Esophagus squamous epithelium (tissue), 4 donors: ENCODE data around the gene KLHDC7B.

ENCODE experiments used
- POLR2A ChIP-seq, 4 donors: fragments of 450-650 bp; IDR thresholded peaks; one replicate each; pipeline ENCODE4 v1.6.1; 2017; ENCODE audit warnings: antibody characterized with exemption in 4 of 4, mild to moderate bottlenecking in 4 of 4, moderate library complexity in 3 of 4
- TF ChIP-seq, protein P1 (sequence below), 6 experiments: fragments of 450-650 bp in 4 of 6; fragments of 200-600 bp in 2 of 6; sonication (generic) in 2 of 6; IDR thresholded peaks; one replicate each; pipeline ENCODE4 v1.5.1; 2016 to 2019; ENCODE audit warnings: antibody characterized with exemption in 6 of 6, mild to moderate bottlenecking in 4 of 6, moderate library complexity in 4 of 6

GRCh38 chr22:50526108-50526833 lies 19.4 kb upstream of the KLHDC7B start:
- TF ChIP-seq, protein P1, sequence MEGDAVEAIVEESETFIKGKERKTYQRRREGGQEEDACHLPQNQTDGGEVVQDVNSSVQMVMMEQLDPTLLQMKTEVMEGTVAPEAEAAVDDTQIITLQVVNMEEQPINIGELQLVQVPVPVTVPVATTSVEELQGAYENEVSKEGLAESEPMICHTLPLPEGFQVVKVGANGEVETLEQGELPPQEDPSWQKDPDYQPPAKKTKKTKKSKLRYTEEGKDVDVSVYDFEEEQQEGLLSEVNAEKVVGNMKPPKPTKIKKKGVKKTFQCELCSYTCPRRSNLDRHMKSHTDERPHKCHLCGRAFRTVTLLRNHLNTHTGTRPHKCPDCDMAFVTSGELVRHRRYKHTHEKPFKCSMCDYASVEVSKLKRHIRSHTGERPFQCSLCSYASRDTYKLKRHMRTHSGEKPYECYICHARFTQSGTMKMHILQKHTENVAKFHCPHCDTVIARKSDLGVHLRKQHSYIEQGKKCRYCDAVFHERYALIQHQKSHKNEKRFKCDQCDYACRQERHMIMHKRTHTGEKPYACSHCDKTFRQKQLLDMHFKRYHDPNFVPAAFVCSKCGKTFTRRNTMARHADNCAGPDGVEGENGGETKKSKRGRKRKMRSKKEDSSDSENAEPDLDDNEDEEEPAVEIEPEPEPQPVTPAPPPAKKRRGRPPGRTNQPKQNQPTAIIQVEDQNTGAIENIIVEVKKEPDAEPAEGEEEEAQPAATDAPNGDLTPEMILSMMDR (IDR thresholded peaks at IDR 0.05): peak; percentile 52 to 85 (median 73)
- no peak for TF ChIP-seq POLR2A (IDR thresholded peaks at IDR 0.05)
